ENCODE measurements around the gene IL17REL. TPM values are rescaled to one million over a fixed set of nuclear protein-coding genes. Genes with fewer than 3 reads are reported as not detected.

IL17REL gene
- total RNA-seq, 1 experiment from 2014 or later, result 0.24 TPM

DNA sequence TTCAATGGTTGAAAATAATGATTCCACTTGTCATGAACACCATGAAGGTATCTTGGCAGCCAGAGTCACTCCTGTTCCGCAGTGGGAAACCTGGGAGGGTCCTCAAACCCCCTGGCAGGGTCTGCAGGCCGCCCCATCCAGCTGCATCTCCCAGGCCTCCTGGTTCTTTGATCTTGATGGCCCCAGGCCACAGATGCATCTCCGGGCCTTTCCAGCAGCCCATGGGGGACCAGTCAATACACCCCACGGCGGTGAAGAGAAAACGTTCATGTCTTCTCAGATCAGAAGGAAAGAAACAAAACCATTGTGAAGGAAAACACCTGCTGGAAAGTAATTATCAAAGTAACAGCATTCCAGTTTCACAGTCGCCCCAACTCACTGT lies 47.3 kb upstream of the IL17REL start:
- peaks cover 20% of the 10 kb centered on the region for H3K27me3 Mint-ChIP-seq (ENCODE audit: low read depth)
- POLR2A ChIA-PET, result interaction anchor here (0.6 kb wide), 1 partner anchor 46 kb away, joined by 5 read pairs; no protein-coding TSS in a partner anchor

DNA sequence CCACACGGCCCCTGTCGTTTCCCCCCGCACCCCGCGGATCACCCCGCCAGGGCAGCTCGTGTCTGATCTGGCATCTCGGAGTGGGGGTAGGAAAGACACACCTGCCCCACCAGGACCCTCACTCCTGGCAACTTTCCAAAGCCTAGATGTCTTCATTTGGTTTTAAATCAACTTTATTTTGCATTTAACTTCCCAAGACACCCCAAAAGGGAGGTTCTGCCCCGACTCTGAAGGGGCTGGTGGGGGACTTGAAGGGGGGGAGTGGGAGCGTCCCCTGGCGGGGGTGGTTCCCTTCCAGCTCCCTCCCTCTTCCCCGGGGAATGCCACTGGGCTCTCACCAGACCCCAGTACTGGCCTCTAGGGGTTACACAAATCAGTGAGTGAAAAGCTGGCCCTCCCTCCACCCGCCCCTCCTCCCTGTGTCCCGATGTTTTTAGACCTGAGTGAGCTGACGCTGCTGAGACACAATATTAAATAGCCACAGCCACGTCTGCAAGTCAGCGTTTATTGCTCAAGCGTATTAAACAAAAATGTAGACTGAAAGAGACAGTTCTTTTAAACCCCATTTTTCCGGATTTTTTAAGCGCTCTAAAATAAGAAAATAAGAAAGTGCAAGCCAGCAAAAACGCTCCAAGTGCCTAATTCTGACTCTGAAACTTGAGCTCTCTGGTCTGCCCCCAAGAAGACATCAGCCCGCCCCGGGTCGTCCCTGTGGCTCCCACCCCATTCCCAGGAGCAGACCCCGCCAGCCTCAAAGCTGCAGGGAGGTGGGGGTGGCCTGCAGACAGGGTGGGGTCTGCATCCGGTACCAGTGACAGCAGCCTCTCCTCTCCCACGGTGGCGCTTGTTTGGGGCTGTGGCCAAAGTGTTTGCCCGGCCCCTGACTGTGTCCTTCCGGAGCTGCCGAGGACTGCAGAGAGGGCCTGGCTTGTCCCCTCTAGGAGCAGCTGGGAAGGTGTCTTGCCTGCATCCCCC lies 46.6 kb upstream of the IL17REL start:
- POLR2A ChIA-PET, result interaction anchor here (0.6 kb wide), 1 partner anchor 45 kb away, joined by 5 read pairs; no protein-coding TSS in a partner anchor
- TF ChIP-seq, protein P1, sequence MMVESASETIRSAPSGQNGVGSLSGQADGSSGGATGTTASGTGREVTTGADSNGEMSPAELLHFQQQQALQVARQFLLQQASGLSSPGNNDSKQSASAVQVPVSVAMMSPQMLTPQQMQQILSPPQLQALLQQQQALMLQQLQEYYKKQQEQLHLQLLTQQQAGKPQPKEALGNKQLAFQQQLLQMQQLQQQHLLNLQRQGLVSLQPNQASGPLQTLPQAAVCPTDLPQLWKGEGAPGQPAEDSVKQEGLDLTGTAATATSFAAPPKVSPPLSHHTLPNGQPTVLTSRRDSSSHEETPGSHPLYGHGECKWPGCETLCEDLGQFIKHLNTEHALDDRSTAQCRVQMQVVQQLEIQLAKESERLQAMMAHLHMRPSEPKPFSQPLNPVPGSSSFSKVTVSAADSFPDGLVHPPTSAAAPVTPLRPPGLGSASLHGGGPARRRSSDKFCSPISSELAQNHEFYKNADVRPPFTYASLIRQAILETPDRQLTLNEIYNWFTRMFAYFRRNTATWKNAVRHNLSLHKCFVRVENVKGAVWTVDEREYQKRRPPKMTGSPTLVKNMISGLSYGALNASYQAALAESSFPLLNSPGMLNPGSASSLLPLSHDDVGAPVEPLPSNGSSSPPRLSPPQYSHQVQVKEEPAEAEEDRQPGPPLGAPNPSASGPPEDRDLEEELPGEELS (CRISPR knock-in tag; IDR thresholded peaks at IDR 0.05), result no peak
- TF ChIP-seq ZNF138 (CRISPR knock-in tag; conservative IDR thresholded peaks at IDR 0.05) (no peak), MYBL2 (CRISPR knock-in tag; IDR thresholded peaks at IDR 0.05) (no peak), ETV6 (CRISPR knock-in tag; IDR thresholded peaks at IDR 0.05) (0 out of 2 replicates have a peak, but pooled peaks have one; percentile 13)
- TF ChIP-seq, protein P2, sequence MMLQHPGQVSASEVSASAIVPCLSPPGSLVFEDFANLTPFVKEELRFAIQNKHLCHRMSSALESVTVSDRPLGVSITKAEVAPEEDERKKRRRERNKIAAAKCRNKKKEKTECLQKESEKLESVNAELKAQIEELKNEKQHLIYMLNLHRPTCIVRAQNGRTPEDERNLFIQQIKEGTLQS (CRISPR knock-in tag; conservative IDR thresholded peaks at IDR 0.05), result no peak
- H3K36me3 Mint-ChIP-seq, result no peaks in the 10 kb centered on the region
- ATAC-seq (peak; percentile 74), DNase-seq (ENCODE audit: low spot score) (peak; percentile 59)
- H3K9me3 Mint-ChIP-seq, result no peaks in the 10 kb centered on the region; the same call in 1 of the 2 replicates
- no peak overlapping the region for H3K27ac Mint-ChIP-seq
- H3K27me3 Mint-ChIP-seq (ENCODE audit: low read depth), result peaks cover 22% of the 10 kb centered on the region
- H3K4me3 Mint-ChIP-seq, result peak overlapping the region; percentile 68
- H3K4me1 Mint-ChIP-seq, result peaks cover 12% of the 10 kb centered on the region
- CTCF ChIA-PET, result interaction anchor here (0.6 to 2.3 kb wide), 35 partner anchors 12 to 449 kb away, joined by 3 to 22 read pairs (median 4); partner anchors contain the start of genes IL17REL, MLC1 and NCAPH2

More for the DNA sequence above, 47.3 kb upstream of the IL17REL start:
- H3K4me3 Mint-ChIP-seq, result peak overlapping the region; percentile 68
- no peaks in the 10 kb centered on the region for H3K36me3 Mint-ChIP-seq
- H3K9me3 Mint-ChIP-seq, result no peaks in the 10 kb centered on the region
- TF ChIP-seq, protein P3, sequence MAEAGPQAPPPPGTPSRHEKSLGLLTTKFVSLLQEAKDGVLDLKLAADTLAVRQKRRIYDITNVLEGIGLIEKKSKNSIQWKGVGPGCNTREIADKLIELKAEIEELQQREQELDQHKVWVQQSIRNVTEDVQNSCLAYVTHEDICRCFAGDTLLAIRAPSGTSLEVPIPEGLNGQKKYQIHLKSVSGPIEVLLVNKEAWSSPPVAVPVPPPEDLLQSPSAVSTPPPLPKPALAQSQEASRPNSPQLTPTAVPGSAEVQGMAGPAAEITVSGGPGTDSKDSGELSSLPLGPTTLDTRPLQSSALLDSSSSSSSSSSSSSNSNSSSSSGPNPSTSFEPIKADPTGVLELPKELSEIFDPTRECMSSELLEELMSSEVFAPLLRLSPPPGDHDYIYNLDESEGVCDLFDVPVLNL (CRISPR knock-in tag; IDR thresholded peaks at IDR 0.05; ENCODE audit: borderline replicate concordance, low read depth), result no peak
- TF ChIP-seq, protein P4, sequence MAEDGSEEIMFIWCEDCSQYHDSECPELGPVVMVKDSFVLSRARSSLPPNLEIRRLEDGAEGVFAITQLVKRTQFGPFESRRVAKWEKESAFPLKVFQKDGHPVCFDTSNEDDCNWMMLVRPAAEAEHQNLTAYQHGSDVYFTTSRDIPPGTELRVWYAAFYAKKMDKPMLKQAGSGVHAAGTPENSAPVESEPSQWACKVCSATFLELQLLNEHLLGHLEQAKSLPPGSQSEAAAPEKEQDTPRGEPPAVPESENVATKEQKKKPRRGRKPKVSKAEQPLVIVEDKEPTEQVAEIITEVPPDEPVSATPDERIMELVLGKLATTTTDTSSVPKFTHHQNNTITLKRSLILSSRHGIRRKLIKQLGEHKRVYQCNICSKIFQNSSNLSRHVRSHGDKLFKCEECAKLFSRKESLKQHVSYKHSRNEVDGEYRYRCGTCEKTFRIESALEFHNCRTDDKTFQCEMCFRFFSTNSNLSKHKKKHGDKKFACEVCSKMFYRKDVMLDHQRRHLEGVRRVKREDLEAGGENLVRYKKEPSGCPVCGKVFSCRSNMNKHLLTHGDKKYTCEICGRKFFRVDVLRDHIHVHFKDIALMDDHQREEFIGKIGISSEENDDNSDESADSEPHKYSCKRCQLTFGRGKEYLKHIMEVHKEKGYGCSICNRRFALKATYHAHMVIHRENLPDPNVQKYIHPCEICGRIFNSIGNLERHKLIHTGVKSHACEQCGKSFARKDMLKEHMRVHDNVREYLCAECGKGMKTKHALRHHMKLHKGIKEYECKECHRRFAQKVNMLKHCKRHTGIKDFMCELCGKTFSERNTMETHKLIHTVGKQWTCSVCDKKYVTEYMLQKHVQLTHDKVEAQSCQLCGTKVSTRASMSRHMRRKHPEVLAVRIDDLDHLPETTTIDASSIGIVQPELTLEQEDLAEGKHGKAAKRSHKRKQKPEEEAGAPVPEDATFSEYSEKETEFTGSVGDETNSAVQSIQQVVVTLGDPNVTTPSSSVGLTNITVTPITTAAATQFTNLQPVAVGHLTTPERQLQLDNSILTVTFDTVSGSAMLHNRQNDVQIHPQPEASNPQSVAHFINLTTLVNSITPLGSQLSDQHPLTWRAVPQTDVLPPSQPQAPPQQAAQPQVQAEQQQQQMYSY (CRISPR knock-in tag; IDR thresholded peaks at IDR 0.05), result peak; percentile 52; the same call in 1 of the 2 replicates
- TF ChIP-seq TEAD4 (CRISPR knock-in tag; IDR thresholded peaks at IDR 0.05) (no peak), ZNF396 (CRISPR knock-in tag; IDR thresholded peaks at IDR 0.05; ENCODE audit: borderline replicate concordance) (no peak), ETV6 (CRISPR knock-in tag; IDR thresholded peaks at IDR 0.05) (0 out of 2 replicates have a peak, but pooled peaks have one; percentile 8), RELA (CRISPR knock-in tag; IDR thresholded peaks at IDR 0.05; ENCODE audit: borderline replicate concordance) (no peak), SMAD4 (CRISPR knock-in tag; IDR thresholded peaks at IDR 0.05) (no peak)
- TF ChIP-seq, protein P5, sequence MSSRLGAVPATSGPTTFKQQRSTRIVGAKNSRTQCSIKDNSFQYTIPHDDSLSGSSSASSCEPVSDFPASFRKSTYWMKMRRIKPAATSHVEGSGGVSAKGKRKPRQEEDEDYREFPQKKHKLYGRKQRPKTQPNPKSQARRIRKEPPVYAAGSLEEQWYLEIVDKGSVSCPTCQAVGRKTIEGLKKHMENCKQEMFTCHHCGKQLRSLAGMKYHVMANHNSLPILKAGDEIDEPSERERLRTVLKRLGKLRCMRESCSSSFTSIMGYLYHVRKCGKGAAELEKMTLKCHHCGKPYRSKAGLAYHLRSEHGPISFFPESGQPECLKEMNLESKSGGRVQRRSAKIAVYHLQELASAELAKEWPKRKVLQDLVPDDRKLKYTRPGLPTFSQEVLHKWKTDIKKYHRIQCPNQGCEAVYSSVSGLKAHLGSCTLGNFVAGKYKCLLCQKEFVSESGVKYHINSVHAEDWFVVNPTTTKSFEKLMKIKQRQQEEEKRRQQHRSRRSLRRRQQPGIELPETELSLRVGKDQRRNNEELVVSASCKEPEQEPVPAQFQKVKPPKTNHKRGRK (CRISPR knock-in tag; IDR thresholded peaks at IDR 0.05; ENCODE audit: borderline replicate concordance), result no peak
- TF ChIP-seq, protein P6, sequence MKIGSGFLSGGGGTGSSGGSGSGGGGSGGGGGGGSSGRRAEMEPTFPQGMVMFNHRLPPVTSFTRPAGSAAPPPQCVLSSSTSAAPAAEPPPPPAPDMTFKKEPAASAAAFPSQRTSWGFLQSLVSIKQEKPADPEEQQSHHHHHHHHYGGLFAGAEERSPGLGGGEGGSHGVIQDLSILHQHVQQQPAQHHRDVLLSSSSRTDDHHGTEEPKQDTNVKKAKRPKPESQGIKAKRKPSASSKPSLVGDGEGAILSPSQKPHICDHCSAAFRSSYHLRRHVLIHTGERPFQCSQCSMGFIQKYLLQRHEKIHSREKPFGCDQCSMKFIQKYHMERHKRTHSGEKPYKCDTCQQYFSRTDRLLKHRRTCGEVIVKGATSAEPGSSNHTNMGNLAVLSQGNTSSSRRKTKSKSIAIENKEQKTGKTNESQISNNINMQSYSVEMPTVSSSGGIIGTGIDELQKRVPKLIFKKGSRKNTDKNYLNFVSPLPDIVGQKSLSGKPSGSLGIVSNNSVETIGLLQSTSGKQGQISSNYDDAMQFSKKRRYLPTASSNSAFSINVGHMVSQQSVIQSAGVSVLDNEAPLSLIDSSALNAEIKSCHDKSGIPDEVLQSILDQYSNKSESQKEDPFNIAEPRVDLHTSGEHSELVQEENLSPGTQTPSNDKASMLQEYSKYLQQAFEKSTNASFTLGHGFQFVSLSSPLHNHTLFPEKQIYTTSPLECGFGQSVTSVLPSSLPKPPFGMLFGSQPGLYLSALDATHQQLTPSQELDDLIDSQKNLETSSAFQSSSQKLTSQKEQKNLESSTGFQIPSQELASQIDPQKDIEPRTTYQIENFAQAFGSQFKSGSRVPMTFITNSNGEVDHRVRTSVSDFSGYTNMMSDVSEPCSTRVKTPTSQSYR (CRISPR knock-in tag; IDR thresholded peaks at IDR 0.05), result no peak
- peaks cover 12% of the 10 kb centered on the region for H3K4me1 Mint-ChIP-seq
- no peak for ATAC-seq
- CTCF ChIA-PET, result interaction anchor here (0.8 to 2.3 kb wide), 26 partner anchors 11 to 448 kb away, joined by 3 to 22 read pairs (median 4); partner anchors contain the start of genes MLC1 and NCAPH2
- no peak overlapping the region for H3K27ac Mint-ChIP-seq
- DNase-seq (ENCODE audit: low spot score), result no peak

All from WTC11 (cell line).